ENCODE results near the gene ADH6. TPM values are rescaled to one million over a fixed set of nuclear protein-coding genes. Genes with fewer than 3 reads are reported as not detected.

ADH6 gene
- not detected in 2 replicates for total RNA-seq

DNA sequence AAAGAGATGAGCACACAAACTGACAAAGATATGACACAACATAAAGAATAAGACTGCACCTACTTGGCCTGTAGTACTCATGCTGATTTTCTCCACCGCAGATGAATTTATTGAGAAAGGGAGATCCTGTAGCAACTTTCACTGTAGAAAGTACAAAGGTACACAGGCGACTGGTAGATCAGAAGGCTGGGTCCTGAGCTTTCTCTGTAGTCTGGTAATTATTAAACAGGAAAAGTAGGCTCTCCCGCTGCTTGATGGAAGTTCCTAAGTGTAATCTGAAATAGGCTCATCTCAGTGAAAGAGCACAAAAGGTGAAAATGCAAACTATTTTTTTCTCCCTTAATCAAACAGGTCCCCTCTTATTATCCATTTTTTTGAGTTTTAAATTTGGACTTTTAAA lies at the start of gene ADH6:
ADH6 (minus strand) TSS at position 175 of the 400 bp plus-strand sequence; CDS start at position 81, 94 bp downstream.

Other genes with a start within 250 kb of the ADH6 start
- gene METAP1, start 223.5 kb downstream of the ADH6 start, total RNA-seq, result 61.0 and 66.3 TPM in 2 replicates
- 139 and 190 TPM in 2 replicates for gene ADH5, start 130.5 kb downstream of the ADH6 start, total RNA-seq
- gene ADH4, start 74.9 kb downstream of the ADH6 start, total RNA-seq, result not detected in 2 replicates
- not detected in 2 replicates for gene ADH1A, start 71.7 kb upstream of the ADH6 start, total RNA-seq
- 17.2 and 497 TPM in 2 replicates for gene ADH1B, start 102.2 kb upstream of the ADH6 start, total RNA-seq
- gene ADH1C, start 133.5 kb upstream of the ADH6 start, total RNA-seq, result 0.20 and 0.73 TPM in 2 replicates
- not detected in 2 replicates for gene ADH7, start 216.1 kb upstream of the ADH6 start, total RNA-seq